SK-N-MC (cell line): ENCODE results near the gene SFRP5.

Experiments
- EZH2 ChIP-seq: fragments of 200-600 bp; sonication (generic); IDR thresholded peaks from one replicate; pipeline ENCODE4 v1.6.1; 2017; ENCODE audit warnings: antibody characterized with exemption
- POLR2AphosphoS5 ChIP-seq: IDR thresholded peaks from 2 replicates; pipeline ENCODE4 v1.6.1; 2012; ENCODE audit warnings: mild to moderate bottlenecking, low read depth, low read length, borderline replicate concordance

GRCh38 chr10:97773096-97773495 lies 1.3 kb upstream of the SFRP5 start:
- TF ChIP-seq EZH2 (no peak), POLR2AphosphoS5 (no peak)
